ENCODE results near the gene PSAPL1. TPM values are rescaled to one million over a fixed set of nuclear protein-coding genes. Genes with fewer than 3 reads are reported as not detected.

Gene PSAPL1
- total and polyA plus RNA-seq, 9 of the 15 experiments (the other 6 are each of a cell fraction or from before 2014, with no cell fraction given): not detected

- TF ChIP-seq, protein P1, sequence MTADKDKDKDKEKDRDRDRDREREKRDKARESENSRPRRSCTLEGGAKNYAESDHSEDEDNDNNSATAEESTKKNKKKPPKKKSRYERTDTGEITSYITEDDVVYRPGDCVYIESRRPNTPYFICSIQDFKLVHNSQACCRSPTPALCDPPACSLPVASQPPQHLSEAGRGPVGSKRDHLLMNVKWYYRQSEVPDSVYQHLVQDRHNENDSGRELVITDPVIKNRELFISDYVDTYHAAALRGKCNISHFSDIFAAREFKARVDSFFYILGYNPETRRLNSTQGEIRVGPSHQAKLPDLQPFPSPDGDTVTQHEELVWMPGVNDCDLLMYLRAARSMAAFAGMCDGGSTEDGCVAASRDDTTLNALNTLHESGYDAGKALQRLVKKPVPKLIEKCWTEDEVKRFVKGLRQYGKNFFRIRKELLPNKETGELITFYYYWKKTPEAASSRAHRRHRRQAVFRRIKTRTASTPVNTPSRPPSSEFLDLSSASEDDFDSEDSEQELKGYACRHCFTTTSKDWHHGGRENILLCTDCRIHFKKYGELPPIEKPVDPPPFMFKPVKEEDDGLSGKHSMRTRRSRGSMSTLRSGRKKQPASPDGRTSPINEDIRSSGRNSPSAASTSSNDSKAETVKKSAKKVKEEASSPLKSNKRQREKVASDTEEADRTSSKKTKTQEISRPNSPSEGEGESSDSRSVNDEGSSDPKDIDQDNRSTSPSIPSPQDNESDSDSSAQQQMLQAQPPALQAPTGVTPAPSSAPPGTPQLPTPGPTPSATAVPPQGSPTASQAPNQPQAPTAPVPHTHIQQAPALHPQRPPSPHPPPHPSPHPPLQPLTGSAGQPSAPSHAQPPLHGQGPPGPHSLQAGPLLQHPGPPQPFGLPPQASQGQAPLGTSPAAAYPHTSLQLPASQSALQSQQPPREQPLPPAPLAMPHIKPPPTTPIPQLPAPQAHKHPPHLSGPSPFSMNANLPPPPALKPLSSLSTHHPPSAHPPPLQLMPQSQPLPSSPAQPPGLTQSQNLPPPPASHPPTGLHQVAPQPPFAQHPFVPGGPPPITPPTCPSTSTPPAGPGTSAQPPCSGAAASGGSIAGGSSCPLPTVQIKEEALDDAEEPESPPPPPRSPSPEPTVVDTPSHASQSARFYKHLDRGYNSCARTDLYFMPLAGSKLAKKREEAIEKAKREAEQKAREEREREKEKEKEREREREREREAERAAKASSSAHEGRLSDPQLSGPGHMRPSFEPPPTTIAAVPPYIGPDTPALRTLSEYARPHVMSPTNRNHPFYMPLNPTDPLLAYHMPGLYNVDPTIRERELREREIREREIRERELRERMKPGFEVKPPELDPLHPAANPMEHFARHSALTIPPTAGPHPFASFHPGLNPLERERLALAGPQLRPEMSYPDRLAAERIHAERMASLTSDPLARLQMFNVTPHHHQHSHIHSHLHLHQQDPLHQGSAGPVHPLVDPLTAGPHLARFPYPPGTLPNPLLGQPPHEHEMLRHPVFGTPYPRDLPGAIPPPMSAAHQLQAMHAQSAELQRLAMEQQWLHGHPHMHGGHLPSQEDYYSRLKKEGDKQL (CRISPR knock-in tag; IDR thresholded peaks at IDR 0.05; ENCODE audit: borderline replicate concordance): no peak
- TF ChIP-seq, protein P2, sequence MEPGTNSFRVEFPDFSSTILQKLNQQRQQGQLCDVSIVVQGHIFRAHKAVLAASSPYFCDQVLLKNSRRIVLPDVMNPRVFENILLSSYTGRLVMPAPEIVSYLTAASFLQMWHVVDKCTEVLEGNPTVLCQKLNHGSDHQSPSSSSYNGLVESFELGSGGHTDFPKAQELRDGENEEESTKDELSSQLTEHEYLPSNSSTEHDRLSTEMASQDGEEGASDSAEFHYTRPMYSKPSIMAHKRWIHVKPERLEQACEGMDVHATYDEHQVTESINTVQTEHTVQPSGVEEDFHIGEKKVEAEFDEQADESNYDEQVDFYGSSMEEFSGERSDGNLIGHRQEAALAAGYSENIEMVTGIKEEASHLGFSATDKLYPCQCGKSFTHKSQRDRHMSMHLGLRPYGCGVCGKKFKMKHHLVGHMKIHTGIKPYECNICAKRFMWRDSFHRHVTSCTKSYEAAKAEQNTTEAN (CRISPR knock-in tag; IDR thresholded peaks at IDR 0.05): no peak
- TF ChIP-seq ZNF12 (CRISPR knock-in tag; IDR thresholded peaks at IDR 0.05): no peak
- TF ChIP-seq CCNT2 (IDR thresholded peaks at IDR 0.05; ENCODE audit: borderline replicate concordance, extremely low read depth, insufficient read length, low read depth, low read length): no peak
- TF ChIP-seq, protein P3, sequence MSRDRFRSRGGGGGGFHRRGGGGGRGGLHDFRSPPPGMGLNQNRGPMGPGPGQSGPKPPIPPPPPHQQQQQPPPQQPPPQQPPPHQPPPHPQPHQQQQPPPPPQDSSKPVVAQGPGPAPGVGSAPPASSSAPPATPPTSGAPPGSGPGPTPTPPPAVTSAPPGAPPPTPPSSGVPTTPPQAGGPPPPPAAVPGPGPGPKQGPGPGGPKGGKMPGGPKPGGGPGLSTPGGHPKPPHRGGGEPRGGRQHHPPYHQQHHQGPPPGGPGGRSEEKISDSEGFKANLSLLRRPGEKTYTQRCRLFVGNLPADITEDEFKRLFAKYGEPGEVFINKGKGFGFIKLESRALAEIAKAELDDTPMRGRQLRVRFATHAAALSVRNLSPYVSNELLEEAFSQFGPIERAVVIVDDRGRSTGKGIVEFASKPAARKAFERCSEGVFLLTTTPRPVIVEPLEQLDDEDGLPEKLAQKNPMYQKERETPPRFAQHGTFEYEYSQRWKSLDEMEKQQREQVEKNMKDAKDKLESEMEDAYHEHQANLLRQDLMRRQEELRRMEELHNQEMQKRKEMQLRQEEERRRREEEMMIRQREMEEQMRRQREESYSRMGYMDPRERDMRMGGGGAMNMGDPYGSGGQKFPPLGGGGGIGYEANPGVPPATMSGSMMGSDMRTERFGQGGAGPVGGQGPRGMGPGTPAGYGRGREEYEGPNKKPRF (IDR thresholded peaks at IDR 0.05; ENCODE audit: low read depth, low read length): no peak
Measured at GRCh38 chr4:7381890-7382633, 52.7 kb downstream of the PSAPL1 start (continued).
